ENCODE results near the gene L3MBTL1. TPM values are rescaled to one million over a fixed set of nuclear protein-coding genes. Genes with fewer than 3 reads are reported as not detected.

Gene L3MBTL1
- total RNA-seq, 1 experiment from 2014 or later: 21.6 TPM

DNA sequence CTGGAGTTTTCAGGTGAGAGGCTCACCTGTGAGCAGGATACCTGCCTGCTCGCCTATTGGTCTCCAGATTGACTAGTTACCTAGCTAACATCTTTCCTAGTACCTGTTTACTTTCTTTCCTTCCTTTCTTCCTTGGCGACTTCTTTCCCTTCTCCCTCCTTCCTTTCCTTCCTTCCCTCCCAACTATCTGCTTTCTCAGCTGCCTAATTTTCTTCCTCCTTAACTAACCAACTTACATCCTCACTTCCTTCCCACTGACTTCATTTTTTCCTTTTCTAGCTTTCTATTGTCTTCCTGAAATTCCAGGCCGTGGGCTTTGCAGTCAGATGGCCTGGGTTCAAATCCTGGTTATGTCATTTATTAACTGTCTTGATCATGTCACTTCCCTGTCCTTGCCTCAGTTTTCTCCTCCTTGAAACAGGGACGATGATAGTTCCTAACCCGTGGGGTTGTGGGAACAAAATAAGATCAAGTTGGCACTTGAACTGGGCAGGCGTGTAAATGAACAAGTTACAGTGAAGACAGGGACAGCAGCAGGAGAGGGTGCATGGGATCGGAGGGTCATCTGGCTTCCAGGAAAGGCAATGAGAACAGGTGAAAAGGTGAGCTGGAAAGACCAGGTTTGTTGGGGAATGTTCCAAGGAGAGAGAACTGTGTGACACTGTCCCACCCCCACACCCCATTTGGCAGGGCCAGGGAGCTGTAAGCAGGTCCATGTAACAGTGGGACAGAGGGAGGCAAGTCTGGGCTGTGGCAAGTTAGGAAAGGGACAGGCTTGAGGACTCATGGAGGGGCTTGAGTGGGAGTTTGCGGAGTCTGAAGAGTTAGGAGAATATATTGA, 51.9 kb downstream of the L3MBTL1 start:
- ChIA-PET RAD21 (ENCODE audit: low non-redundant PET in 1 of 2, low total read pairs in 2 of 2, uncharacterized antibody in 2 of 2, unreplicated experiment in 2 of 2) (no interaction called here), CTCF (interaction anchor here (1.1 kb wide), 1 partner anchor 132 kb away, joined by 4 read pairs; no protein-coding TSS in a partner anchor), POLR2A (no interaction called here)
- Histone ChIP-seq H3K4me2 (ENCODE audit: low read length) (peak overlapping the region; percentile 43), H3K4me1 (ENCODE audit: control insufficient read depth in 1 of 2, insufficient read depth in 2 of 2, low read length in 2 of 2) (peaks cover 10 to 20% of the 10 kb centered on the region in 2 experiments), H3K27me3 (ENCODE audit: insufficient read depth, low read length) (no peaks in the 10 kb centered on the region), H3K9me3 (ENCODE audit: control insufficient read depth in 1 of 2, insufficient read depth in 1 of 2, low read depth in 1 of 2, low read length in 2 of 2) (no peaks in the 10 kb centered on the region), H3K27ac (ENCODE audit: low read depth, low read length) (peak overlapping the region; percentile 32; the same call in 1 of the 2 replicates), H3K9ac (ENCODE audit: low read length) (0 out of 2 replicates have a peak overlapping the region, but pooled peaks have one; percentile 1), H3K4me3 (replicated peaks in 1 of 2; ENCODE audit: low read depth in 1 of 2, low read length in 2 of 2) (no peak overlapping the region), H3K9me2 (ENCODE audit: insufficient read depth) (no peaks in the 10 kb centered on the region), H3K36me3 (ENCODE audit: control insufficient read depth in 1 of 2, insufficient read depth in 2 of 2, low read length in 2 of 2) (no peaks in the 10 kb centered on the region), H4K20me1 (ENCODE audit: insufficient read depth) (no peaks in the 10 kb centered on the region), H2AFZ (ENCODE audit: low read depth, low read length, poor library complexity, severe bottlenecking) (no peak overlapping the region), H3K79me2 (ENCODE audit: insufficient read depth, low read length) (no peaks in the 10 kb centered on the region)
- TF ChIP-seq, protein P1, sequence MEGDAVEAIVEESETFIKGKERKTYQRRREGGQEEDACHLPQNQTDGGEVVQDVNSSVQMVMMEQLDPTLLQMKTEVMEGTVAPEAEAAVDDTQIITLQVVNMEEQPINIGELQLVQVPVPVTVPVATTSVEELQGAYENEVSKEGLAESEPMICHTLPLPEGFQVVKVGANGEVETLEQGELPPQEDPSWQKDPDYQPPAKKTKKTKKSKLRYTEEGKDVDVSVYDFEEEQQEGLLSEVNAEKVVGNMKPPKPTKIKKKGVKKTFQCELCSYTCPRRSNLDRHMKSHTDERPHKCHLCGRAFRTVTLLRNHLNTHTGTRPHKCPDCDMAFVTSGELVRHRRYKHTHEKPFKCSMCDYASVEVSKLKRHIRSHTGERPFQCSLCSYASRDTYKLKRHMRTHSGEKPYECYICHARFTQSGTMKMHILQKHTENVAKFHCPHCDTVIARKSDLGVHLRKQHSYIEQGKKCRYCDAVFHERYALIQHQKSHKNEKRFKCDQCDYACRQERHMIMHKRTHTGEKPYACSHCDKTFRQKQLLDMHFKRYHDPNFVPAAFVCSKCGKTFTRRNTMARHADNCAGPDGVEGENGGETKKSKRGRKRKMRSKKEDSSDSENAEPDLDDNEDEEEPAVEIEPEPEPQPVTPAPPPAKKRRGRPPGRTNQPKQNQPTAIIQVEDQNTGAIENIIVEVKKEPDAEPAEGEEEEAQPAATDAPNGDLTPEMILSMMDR (IDR thresholded peaks at IDR 0.05 in 2 of 3, conservative IDR thresholded peaks at IDR 0.05 in 1 of 3; ENCODE audit: borderline replicate concordance in 1 of 3, insufficient read depth in 1 of 3, low read depth in 2 of 3, low read length in 2 of 3): no peak
- TF ChIP-seq CBX3 (IDR thresholded peaks at IDR 0.05; ENCODE audit: low read depth) (no peak), SIN3A (IDR thresholded peaks at IDR 0.05; ENCODE audit: low read depth) (no peak), ELF1 (IDR thresholded peaks at IDR 0.05; ENCODE audit: borderline replicate concordance, low read depth) (no peak), EZH2phosphoT487 (IDR thresholded peaks at IDR 0.05; ENCODE audit: borderline replicate concordance) (no peak), ZNF274 (IDR thresholded peaks at IDR 0.05; ENCODE audit: low read depth, low read length) (no peak), CEBPB (IDR thresholded peaks at IDR 0.05; ENCODE audit: low read depth) (no peak), TCF7L2 (IDR thresholded peaks at IDR 0.05; ENCODE audit: borderline replicate concordance, extremely low read depth, insufficient read depth, insufficient read length) (no peak), POLR2A (IDR thresholded peaks at IDR 0.05; ENCODE audit: borderline replicate concordance, extremely low read depth, insufficient read depth, insufficient read length) (no peak), YY1 (IDR thresholded peaks at IDR 0.05; ENCODE audit: extremely low read depth, insufficient replicate concordance, low read depth, low read length) (no peak), EGR1 (IDR thresholded peaks at IDR 0.05; ENCODE audit: low read depth) (no peak), ZFX (IDR thresholded peaks at IDR 0.05) (no peak), SRF (IDR thresholded peaks at IDR 0.05; ENCODE audit: low read depth) (no peak), SP1 (IDR thresholded peaks at IDR 0.05; ENCODE audit: low read depth) (no peak), POLR2AphosphoS5 (IDR thresholded peaks at IDR 0.05; ENCODE audit: low read depth, low read length) (no peak)
- TF ChIP-seq, protein P2, sequence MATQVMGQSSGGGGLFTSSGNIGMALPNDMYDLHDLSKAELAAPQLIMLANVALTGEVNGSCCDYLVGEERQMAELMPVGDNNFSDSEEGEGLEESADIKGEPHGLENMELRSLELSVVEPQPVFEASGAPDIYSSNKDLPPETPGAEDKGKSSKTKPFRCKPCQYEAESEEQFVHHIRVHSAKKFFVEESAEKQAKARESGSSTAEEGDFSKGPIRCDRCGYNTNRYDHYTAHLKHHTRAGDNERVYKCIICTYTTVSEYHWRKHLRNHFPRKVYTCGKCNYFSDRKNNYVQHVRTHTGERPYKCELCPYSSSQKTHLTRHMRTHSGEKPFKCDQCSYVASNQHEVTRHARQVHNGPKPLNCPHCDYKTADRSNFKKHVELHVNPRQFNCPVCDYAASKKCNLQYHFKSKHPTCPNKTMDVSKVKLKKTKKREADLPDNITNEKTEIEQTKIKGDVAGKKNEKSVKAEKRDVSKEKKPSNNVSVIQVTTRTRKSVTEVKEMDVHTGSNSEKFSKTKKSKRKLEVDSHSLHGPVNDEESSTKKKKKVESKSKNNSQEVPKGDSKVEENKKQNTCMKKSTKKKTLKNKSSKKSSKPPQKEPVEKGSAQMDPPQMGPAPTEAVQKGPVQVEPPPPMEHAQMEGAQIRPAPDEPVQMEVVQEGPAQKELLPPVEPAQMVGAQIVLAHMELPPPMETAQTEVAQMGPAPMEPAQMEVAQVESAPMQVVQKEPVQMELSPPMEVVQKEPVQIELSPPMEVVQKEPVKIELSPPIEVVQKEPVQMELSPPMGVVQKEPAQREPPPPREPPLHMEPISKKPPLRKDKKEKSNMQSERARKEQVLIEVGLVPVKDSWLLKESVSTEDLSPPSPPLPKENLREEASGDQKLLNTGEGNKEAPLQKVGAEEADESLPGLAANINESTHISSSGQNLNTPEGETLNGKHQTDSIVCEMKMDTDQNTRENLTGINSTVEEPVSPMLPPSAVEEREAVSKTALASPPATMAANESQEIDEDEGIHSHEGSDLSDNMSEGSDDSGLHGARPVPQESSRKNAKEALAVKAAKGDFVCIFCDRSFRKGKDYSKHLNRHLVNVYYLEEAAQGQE (IDR thresholded peaks at IDR 0.05; ENCODE audit: low read depth): no peak
- TF ChIP-seq, protein P3, sequence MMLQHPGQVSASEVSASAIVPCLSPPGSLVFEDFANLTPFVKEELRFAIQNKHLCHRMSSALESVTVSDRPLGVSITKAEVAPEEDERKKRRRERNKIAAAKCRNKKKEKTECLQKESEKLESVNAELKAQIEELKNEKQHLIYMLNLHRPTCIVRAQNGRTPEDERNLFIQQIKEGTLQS (IDR thresholded peaks at IDR 0.05): no peak
- TF ChIP-seq, protein P4, sequence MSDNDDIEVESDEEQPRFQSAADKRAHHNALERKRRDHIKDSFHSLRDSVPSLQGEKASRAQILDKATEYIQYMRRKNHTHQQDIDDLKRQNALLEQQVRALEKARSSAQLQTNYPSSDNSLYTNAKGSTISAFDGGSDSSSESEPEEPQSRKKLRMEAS (IDR thresholded peaks at IDR 0.05): no peak
- no peak for DNase-seq (ENCODE audit: low read depth, low spot score)
- no peak for ATAC-seq
- intact Hi-C loops (cut with micrococcal nuclease): no loop called here
- BruUV-seq (replicated peaks): no TSS peak

All from HCT116 (cell line).